ENCODE data around the gene NDUFC2. TPM values are rescaled to one million over a fixed set of nuclear protein-coding genes. Genes with fewer than 3 reads are reported as not detected.
"Not testable (repeated sequence)": the region's sequence is repeated elsewhere in the genome, so short reads cannot be mapped to it uniquely, and the experiment has no call there.

NDUFC2 gene
- total RNA-seq, 2 experiments from 2014 or later, result 180 to 183 TPM

DNA sequence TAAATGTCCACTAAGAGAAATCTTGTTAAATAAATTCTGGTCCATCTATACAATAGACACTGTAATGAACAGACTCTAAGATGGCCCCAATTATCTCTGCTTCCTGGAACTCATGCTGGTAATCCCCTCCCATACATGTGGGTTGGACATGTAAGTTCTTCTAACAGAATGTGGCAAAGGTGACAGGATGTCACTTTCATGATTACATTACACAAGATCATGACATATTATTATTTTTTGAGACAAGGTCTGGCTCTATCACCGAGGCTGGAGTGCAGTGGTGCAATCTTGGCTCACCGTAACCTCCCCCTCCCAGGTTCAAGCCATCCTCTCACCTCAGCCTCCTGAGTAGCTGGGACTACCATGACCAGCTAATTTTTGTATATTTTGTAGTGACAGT, 14.6 kb upstream of the NDUFC2 start:
- Mint-ChIP-seq H3K9me3 (no peaks in the 10 kb centered on the region), H3K36me3 (ENCODE audit: low read depth) (peaks cover 28% of the 10 kb centered on the region), H3K27ac (peak overlapping the region; percentile 73)

DNA sequence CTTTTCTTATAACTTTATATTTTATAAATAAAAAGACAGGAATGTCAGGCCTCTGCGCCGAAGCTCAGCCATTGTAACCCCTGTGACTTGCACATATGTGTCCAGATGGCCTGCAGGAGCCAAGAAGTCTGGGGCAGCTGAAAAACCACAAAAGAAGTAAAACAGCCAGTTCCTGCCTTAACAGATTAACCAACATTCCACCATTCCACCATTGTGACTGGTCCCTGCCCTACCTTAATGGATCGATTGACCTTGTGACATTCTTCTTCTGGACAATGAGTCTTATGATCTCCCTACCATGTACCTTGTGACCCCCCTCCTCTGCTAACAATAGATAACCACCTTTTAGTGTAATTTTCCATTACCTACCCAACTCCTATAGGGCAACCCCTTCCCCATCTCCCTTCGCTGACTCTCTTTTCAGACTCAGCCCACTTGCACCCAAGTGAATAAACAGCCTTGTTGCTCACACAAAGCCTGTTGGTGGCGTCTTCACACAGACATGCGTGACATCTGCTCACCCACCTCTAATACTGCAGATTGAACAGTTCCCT, 6.9 kb upstream of the NDUFC2 start:
- CTCF ChIA-PET; H3K4me1 Mint-ChIP-seq (ENCODE audit: low read depth); DNase-seq; H3K36me3 Mint-ChIP-seq (ENCODE audit: low read depth); H3K27me3 Mint-ChIP-seq (ENCODE audit: low read depth); H3K4me3 Mint-ChIP-seq; H3K27ac Mint-ChIP-seq; H3K9me3 Mint-ChIP-seq; intact Hi-C loops (cut with micrococcal nuclease): not testable (repeated sequence)

More for the DNA sequence above, 14.6 kb upstream of the NDUFC2 start:
- Mint-ChIP-seq H3K4me1 (ENCODE audit: low read depth) (peaks cover 13% of the 10 kb centered on the region), H3K4me3 (no peak overlapping the region), H3K27me3 (ENCODE audit: low read depth) (no peaks in the 10 kb centered on the region)
- intact Hi-C loops (cut with micrococcal nuclease), result loop anchor here (1.0 to 5.0 kb wide), 3 partner anchors 15 to 93 kb away; partner anchors contain the start of genes ALG8, KCTD21, NDUFC2 and USP35
- CTCF ChIA-PET, result no interaction called here
- DNase-seq, result peak; percentile 54

DNA sequence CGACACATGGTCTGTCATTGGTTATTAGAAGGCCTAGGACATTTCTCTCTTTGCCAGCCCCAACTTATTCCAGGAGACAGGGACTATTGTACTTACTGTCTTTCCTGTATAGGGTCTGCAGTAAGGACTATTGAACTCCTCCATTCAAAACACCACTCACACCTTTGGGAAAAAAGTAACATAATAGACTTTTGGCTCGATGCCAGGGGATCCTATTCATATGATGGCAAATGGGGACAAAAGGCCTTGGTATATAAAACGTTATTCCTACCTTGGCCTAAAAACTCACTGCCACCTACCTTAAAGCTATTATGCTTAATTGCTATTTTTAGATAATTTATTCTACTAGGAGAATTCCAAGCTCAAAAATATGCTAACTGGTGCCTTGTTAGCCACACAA, 6.3 kb upstream of the NDUFC2 start:
- no peak for DNase-seq
- no peaks in the 10 kb centered on the region for H3K9me3 Mint-ChIP-seq
- no peaks in the 10 kb centered on the region for H3K36me3 Mint-ChIP-seq (ENCODE audit: low read depth)
- H3K4me3 Mint-ChIP-seq, result no peak overlapping the region
- no peaks in the 10 kb centered on the region for H3K27me3 Mint-ChIP-seq (ENCODE audit: low read depth)
- CTCF ChIA-PET, result interaction anchor here (0.9 kb wide), 1 partner anchor 76 kb away, joined by 3 read pairs; no protein-coding TSS in a partner anchor
- H3K27ac Mint-ChIP-seq, result no peak overlapping the region
- intact Hi-C loops (cut with micrococcal nuclease), result no loop called here
- peaks cover 7% of the 10 kb centered on the region for H3K4me1 Mint-ChIP-seq (ENCODE audit: low read depth)

DNA sequence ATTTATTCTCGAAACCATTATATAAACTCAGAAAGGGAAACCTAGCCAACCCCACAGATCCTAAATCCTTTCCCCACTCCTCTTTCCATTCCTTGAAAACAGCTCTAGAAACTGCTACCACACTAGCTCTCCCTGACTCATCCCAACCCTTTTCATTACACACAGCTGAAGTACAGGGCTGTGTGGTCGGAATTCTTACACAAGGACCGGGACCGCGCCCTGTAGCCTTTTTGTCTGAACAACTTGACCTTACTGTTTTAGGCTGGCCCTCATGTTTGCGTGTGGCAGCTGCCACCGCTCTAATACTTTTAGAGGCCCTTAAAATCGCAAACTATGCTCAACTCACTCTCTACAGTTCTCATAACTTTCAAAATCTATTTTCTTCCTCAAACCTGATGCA, 4.8 kb upstream of the NDUFC2 start:
- H3K4me3 Mint-ChIP-seq; H3K27ac Mint-ChIP-seq; H3K36me3 Mint-ChIP-seq (ENCODE audit: low read depth); H3K27me3 Mint-ChIP-seq (ENCODE audit: low read depth); CTCF ChIA-PET; DNase-seq; H3K9me3 Mint-ChIP-seq; intact Hi-C loops (cut with micrococcal nuclease): not testable (repeated sequence)
- peaks cover 14% of the 10 kb centered on the region for H3K4me1 Mint-ChIP-seq (ENCODE audit: low read depth)

DNA sequence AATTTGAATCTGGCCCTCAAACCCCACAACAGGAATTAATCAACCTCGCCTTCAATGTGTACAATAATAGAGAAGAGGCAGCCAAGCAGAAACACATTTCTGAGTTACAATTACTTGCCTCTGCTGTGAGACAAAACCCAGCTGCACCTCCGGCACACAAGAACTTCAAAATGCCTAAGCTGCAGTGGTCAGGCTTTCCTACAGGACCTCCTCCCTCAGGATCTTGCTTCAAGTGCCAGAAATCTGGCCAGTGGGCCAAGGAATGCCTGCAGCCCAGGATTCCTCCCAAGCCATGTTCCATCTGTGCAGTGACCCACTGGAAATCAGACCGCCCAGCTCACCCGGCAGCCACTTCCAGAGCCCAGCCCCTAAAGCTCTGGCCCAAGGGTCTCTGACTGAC, 3.4 kb upstream of the NDUFC2 start:
- DNase-seq, result no peak
- Mint-ChIP-seq H3K9me3 (no peaks in the 10 kb centered on the region), H3K4me3 (no peak overlapping the region), H3K4me1 (ENCODE audit: low read depth) (peaks cover 21% of the 10 kb centered on the region), H3K36me3 (ENCODE audit: low read depth) (peaks cover 1% of the 10 kb centered on the region), H3K27me3 (ENCODE audit: low read depth) (no peaks in the 10 kb centered on the region), H3K27ac (no peak overlapping the region)
- intact Hi-C loops (cut with micrococcal nuclease), result no loop called here
- CTCF ChIA-PET, result no interaction called here

DNA sequence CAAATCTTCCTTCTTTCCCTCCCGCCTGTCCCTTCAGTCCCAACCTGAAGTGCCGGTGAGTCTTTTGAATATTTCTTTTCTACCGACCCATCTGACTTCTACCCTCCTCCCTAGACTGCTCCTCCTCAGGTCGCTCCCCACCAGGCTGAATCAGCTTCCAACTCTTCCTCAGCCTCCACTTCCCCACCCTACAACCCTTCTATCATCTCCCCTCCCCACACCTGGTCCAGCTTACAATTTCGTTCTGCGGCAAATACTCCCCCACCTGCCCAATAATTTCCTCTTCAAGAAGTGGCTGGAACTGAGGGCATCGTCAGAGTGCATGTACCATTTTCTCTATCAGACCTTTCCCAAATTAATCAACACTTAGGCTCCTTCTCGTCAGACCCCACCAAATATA, 2.5 kb upstream of the NDUFC2 start:
- Mint-ChIP-seq H3K4me3 (no peak overlapping the region), H3K9me3 (no peaks in the 10 kb centered on the region), H3K27me3 (ENCODE audit: low read depth) (no peaks in the 10 kb centered on the region), H3K4me1 (ENCODE audit: low read depth) (peaks cover 28% of the 10 kb centered on the region), H3K36me3 (ENCODE audit: low read depth) (peaks cover 3% of the 10 kb centered on the region), H3K27ac (no peak overlapping the region)
- CTCF ChIA-PET, result no interaction called here
- no peak for DNase-seq
- intact Hi-C loops (cut with micrococcal nuclease), result no loop called here

DNA sequence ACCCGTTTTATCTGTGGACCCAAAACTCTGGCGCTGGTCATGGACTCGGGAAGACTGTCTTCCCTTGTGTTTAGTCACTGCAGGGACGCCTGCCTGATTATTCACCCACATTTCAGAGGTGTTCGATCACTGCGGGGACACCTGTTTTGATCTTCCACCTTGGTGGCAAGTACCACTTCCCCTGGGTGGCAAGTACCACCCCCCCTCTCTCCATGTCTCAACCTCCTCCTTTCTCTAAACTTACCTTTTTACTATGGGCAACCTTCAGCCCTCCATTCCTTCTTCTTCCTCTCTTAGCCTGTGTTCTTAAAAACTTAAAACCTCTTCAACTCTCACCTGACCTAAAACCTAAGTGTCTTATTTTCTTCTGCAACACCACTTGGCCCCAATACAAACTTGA, 1.9 kb upstream of the NDUFC2 start:
- Mint-ChIP-seq H3K27ac (no peak overlapping the region), H3K4me1 (ENCODE audit: low read depth) (peaks cover 31% of the 10 kb centered on the region), H3K9me3 (no peaks in the 10 kb centered on the region), H3K36me3 (ENCODE audit: low read depth) (peaks cover 3% of the 10 kb centered on the region), H3K4me3 (no peak overlapping the region), H3K27me3 (ENCODE audit: low read depth) (no peaks in the 10 kb centered on the region)
- CTCF ChIA-PET, result no interaction called here
- intact Hi-C loops (cut with micrococcal nuclease), result no loop called here
- no peak for DNase-seq

DNA sequence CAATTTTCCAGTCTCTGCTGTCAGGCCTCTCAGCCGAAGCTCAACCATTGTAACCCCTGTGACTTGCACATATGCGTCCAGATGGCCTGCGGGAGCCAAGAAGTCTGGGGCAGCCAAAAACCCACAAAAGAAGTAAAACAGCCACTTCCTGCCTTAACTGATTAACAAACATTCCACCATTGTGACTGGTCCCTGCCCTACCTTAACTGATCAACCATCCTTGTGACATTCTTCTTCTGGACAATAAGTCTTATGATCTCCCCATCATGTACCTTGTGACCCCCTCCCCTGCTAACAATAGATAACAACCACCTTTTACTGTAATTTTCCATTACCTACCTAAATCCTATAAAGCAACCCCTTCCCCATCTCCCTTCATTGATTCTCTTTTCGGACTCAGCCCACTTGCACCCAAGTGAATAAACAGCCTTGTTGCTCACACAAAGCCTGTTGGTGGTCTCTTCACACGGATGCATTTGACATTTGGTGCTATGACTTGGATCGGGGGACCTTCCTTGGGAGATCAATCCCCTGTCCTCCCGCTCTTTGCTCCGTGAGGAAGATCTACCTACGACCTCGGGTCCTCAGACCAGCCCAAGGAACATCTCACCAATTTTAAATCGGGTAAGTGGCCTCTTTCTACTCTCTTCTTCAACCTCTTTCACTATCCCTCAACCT, 1.3 kb upstream of the NDUFC2 start:
- peaks cover 3% of the 10 kb centered on the region for H3K36me3 Mint-ChIP-seq (ENCODE audit: low read depth)
- no peak for DNase-seq
- CTCF ChIA-PET, result interaction anchor here (0.6 kb wide), 1 partner anchor 506 kb away, joined by 4 read pairs; no protein-coding TSS in a partner anchor
- H3K27me3 Mint-ChIP-seq (ENCODE audit: low read depth), result no peaks in the 10 kb centered on the region
- H3K27ac Mint-ChIP-seq, result no peak overlapping the region
- peaks cover 36% of the 10 kb centered on the region for H3K4me1 Mint-ChIP-seq (ENCODE audit: low read depth)
- intact Hi-C loops (cut with micrococcal nuclease), result no loop called here
- no peaks in the 10 kb centered on the region for H3K9me3 Mint-ChIP-seq
- peak overlapping the region; percentile 8 for H3K4me3 Mint-ChIP-seq

DNA sequence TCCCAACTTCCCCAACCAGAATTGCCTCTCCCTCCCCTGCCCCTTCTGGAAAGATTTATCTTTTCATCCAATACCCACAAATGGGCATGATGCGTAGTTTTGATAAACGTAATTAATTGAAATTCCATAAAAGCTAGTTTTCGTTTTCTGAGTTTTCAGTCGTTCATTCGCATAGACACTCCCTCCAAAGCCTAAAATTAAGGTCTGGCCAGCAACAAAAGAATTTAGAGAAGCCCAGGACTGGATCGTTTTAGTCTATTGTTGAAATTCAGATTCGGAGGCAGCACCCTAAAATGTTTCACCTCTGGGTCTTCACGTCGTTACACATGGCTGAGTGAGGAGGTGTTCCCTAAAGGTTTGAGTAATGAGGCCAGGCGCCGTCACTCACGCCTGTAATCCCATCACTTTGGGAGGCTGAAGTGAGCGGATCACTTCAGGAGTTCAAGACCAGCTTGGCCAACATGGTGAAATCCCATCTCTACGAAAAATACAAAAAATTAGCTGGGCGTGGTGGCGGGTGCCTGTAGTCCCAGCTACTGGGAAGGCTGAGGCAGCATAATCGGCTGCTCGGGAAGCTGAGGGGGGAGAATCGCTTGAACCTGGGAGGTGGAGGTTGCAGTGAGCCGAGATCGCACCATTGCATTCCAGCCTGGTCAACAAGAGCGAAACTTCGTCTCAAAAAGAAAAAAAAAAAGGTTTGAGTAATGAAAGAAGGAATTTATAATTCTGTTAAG, 589 bp upstream of the NDUFC2 start:
- Mint-ChIP-seq H3K4me3 (peak overlapping the region; percentile 92), H3K9me3 (no peaks in the 10 kb centered on the region), H3K27me3 (ENCODE audit: low read depth) (no peaks in the 10 kb centered on the region), H3K36me3 (ENCODE audit: low read depth) (peaks cover 3% of the 10 kb centered on the region), H3K4me1 (ENCODE audit: low read depth) (peaks cover 42% of the 10 kb centered on the region), H3K27ac (peak overlapping the region; percentile 86)
- intact Hi-C loops (cut with micrococcal nuclease), result no loop called here
- CTCF ChIA-PET, result interaction anchor here (0.6 to 1.3 kb wide), 5 partner anchors 85 to 594 kb away, joined by 3 to 6 read pairs (median 4); partner anchors contain the start of gene INTS4
- no peak for DNase-seq

DNA sequence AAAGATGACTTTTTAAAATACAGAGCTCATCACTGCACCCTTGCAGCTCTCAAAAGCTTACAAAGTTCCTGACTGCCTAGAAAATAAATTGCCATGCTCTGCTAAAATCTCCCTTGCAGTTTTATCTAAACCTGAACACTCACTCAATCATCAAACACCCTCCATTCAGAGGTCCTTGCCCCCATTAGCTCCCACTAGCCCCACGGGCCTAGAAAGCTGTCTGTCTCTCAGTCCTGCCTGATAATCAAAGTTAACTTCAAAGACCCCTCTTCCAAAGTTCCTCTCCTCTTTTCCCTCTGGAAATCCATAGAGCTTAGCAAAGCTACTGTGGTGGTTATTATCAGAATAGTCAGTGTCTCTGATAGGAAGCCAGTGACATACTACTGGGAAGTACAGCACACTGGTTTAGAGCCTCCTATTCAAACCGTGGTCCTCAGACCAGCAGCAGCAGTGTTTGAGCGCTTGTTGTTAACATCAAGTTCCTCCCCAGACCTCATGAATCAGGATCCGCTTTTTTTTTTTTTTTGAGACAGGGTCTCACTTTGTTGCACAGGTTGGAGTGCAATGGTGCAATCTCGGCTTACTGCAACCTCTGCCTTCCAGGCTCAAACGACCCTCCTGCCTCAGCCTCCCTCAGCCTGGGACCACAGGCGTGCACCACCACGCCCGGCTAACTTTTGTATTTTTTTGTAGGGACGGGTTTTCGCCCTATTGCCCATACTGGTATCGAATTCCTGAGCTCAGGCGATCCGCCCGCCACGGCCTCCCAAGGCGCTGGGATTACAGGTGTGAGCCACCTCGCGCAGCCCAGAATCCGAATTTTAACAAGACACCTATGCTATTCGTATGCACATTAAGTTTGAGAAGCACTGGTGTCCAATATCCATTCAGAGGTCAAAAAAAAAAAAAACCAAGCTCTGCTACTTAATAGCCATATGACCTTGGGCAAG, 1.2 kb downstream of the NDUFC2 start:
- Mint-ChIP-seq H3K4me1 (ENCODE audit: low read depth) (peaks cover 45% of the 10 kb centered on the region), H3K27me3 (ENCODE audit: low read depth) (no peaks in the 10 kb centered on the region)
- no peak for DNase-seq

DNA sequence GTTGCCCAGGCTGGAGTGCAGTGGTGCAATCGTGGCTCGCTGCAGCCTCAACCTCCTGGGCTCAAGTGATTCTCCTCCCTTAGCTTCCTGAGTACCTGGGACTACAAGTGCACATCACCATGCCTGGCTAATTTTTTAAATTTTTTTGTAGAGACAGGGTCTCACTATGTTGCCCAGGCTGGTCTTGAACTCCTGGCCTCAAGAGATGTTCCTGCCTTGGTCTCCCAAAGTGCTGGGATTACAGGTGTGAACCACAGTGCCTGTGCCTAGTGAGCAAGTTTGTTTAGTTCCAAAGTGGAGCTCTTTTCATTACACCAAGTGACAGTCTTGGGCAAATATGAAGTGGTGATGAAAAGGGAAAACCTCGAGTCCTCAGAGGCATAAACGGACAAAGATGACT, 2.1 kb downstream of the NDUFC2 start:
- not testable (repeated sequence) for H3K27me3 Mint-ChIP-seq (ENCODE audit: low read depth); H3K36me3 Mint-ChIP-seq (ENCODE audit: low read depth); H3K27ac Mint-ChIP-seq; DNase-seq; H3K9me3 Mint-ChIP-seq
- CTCF ChIA-PET, result interaction anchor here (1.0 to 1.7 kb wide), 2 partner anchors 32 to 487 kb away, joined by 3 to 5 read pairs; no protein-coding TSS in a partner anchor
- H3K4me1 Mint-ChIP-seq (ENCODE audit: low read depth), result peaks cover 48% of the 10 kb centered on the region
- intact Hi-C loops (cut with micrococcal nuclease), result loop anchor here (5.0 kb wide), 1 partner anchor 485 kb away; no protein-coding TSS in a partner anchor
- H3K4me3 Mint-ChIP-seq, result peak overlapping the region; percentile 92

More for the DNA sequence above, 1.2 kb downstream of the NDUFC2 start:
- intact Hi-C loops (cut with micrococcal nuclease), result loop anchor here (1.0 to 5.0 kb wide), 7 partner anchors 16 to 484 kb away; partner anchors contain the start of genes AAMDC, ALG8 and INTS4
- CTCF ChIA-PET, result interaction anchor here (1.0 to 1.7 kb wide), 3 partner anchors 32 to 486 kb away, joined by 3 to 5 read pairs (median 3); no protein-coding TSS in a partner anchor
- Mint-ChIP-seq H3K36me3 (ENCODE audit: low read depth) (peaks cover 4% of the 10 kb centered on the region), H3K4me3 (peak overlapping the region; percentile 92), H3K9me3 (no peaks in the 10 kb centered on the region), H3K27ac (peak overlapping the region; percentile 86)
